K562 (cell line): ENCODE results near the gene MCCC2. TPM values are rescaled to one million over a fixed set of nuclear protein-coding genes. Genes with fewer than 3 reads are reported as not detected.

ENCODE experiments used
- ATAC-seq: fragments of 200-7000 bp; cut with Tn5 transposase; 3 replicates; pipeline ENCODE4 v1.9.1; 2020; ENCODE audit warnings: moderate library complexity
- BruUV-seq: library from RNA; stranded (reverse); fragments of 400-500 nt; replicated peaks from 2 replicates; lab custom pipeline; 2021; lab: Mats Ljungman, UMichigan
- CTCF ChIA-PET: fragments of 300-600 bp; formaldehyde crosslinking; extraction: SDS; loops from one replicate; lab custom pipeline; 2021; ENCODE audit warnings: low intra/inter-chr PET ratio; lab: Yijun Ruan, JAX
- POLR2A ChIA-PET: fragments of 300-600, 350-650 bp; sonication (Branson Sonifier 250); formaldehyde crosslinking; extraction: SDS; loops from one replicate; lab custom pipeline; 2021; ENCODE audit warnings: antibody characterized with exemption, inconsistent platforms; lab: Yijun Ruan, JAX
- DNase-seq, 4 experiments: peaks; one replicate each; pipeline versions ENCODE4 v3.0.0 to v3.0.0-alpha.2; 2011 to 2018; ENCODE audit warnings: low spot score in 3 of 4, mixed read lengths in 3 of 4; ENCODE audit errors: extremely low read depth in 1 of 4
- FAIRE-seq: peaks from 2 replicates; lab custom pipeline; 2011; peaks lifted over from hg19 to GRCh38; lab: Jason Lieb, UNC
- H2AFZ ChIP-seq: 2 replicates; pipeline ENCODE4 v1.6.0; 2011; ENCODE audit warnings: low read depth, low read length, control low read depth, inconsistent platforms
- H3K27ac ChIP-seq: fragments of 200-600 bp; 3 replicates; pipeline ENCODE4 v1.8.0; 2011; ENCODE audit warnings: low read depth, mild to moderate bottlenecking, control low read depth, inconsistent platforms, low read length, moderate library complexity, mixed read lengths; ENCODE audit errors: extremely low read depth
- H3K27me3 ChIP-seq, 2 experiments: fragments of 300-600 bp in 1 of 2; 2 replicates in 1 of 2; 3 replicates in 1 of 2; pipeline versions ENCODE4 v1.6.0 to v1.8.0; 2011; ENCODE audit warnings: inconsistent platforms in 2 of 2, low read length in 2 of 2, mild to moderate bottlenecking in 1 of 2, mixed read lengths in 1 of 2, moderate library complexity in 1 of 2; ENCODE audit not compliant: control insufficient read depth in 2 of 2, insufficient read depth in 2 of 2
- H3K36me3 ChIP-seq: fragments of 300-600 bp; 3 replicates; pipeline ENCODE4 v1.8.0; 2011; ENCODE audit warnings: mild to moderate bottlenecking, low read length, inconsistent platforms; ENCODE audit not compliant: control insufficient read depth, insufficient read depth
- H3K4me1 ChIP-seq, 2 experiments: fragments of 200-600 bp in 1 of 2; replicated peaks in 1 of 2; 2 replicates in 1 of 2; 3 replicates in 1 of 2; pipeline versions ENCODE4 v1.5.1 to v1.8.0; 2011; ENCODE audit warnings: inconsistent platforms in 2 of 2, low read length in 2 of 2, mild to moderate bottlenecking in 1 of 2, mixed read lengths in 1 of 2, moderate library complexity in 1 of 2; ENCODE audit not compliant: control insufficient read depth in 2 of 2, insufficient read depth in 2 of 2
- H3K4me2 ChIP-seq: 2 replicates; pipeline ENCODE4 v1.6.1; 2011; ENCODE audit warnings: low read length, control low read depth, inconsistent platforms, mixed read lengths; ENCODE audit not compliant: insufficient read depth
- H3K4me3 ChIP-seq: fragments of 200-600 bp; sonication (generic), shearing (Covaris generic); 2 replicates; pipeline ENCODE4 v1.5.1; 2016; ENCODE audit warnings: control low read depth, inconsistent platforms
- H3K79me2 ChIP-seq: fragments of 200-600 bp; 3 replicates; pipeline ENCODE4 v1.8.0; 2011; ENCODE audit warnings: low read length, inconsistent platforms; ENCODE audit not compliant: control insufficient read depth, insufficient read depth
- H3K9ac ChIP-seq, 2 experiments: 2 replicates each; pipeline versions ENCODE4 v1.6.0 to v1.6.1; 2011; ENCODE audit warnings: low read depth in 2 of 2, low read length in 2 of 2, control low read depth in 1 of 2, inconsistent platforms in 1 of 2, mild to moderate bottlenecking in 1 of 2, mixed read lengths in 1 of 2; ENCODE audit not compliant: insufficient read depth in 1 of 2
- H3K9me1 ChIP-seq: one replicate; pipeline ENCODE4 v1.6.0; 2011; ENCODE audit warnings: inconsistent platforms, mild to moderate bottlenecking, low read length, moderate library complexity; ENCODE audit not compliant: control insufficient read depth, insufficient read depth
- H3K9me3 ChIP-seq: replicated peaks from 2 replicates; pipeline ENCODE4 v1.5.1; 2011; ENCODE audit warnings: low read depth, low read length, inconsistent platforms; ENCODE audit not compliant: control insufficient read depth, insufficient read depth
- H4K20me1 ChIP-seq: replicated peaks from 2 replicates; pipeline ENCODE4 v1.6.1; 2011; ENCODE audit warnings: low read length, inconsistent platforms, mixed read lengths; ENCODE audit not compliant: control insufficient read depth, insufficient read depth
- BACH1 ChIP-seq: fragments of 200-800 bp; sonication (Bioruptor generic); IDR thresholded peaks from 2 replicates; pipeline ENCODE4 v1.6.1; 2016; ENCODE audit warnings: missing genetic modification characterization, missing compliant biosample characterization
- CHD2 ChIP-seq: IDR thresholded peaks from 2 replicates; pipeline ENCODE4 v1.6.1; 2011; ENCODE audit warnings: low read depth, low read length
- ETV5 ChIP-seq: sonication (generic); formaldehyde crosslinking; IDR thresholded peaks from 2 replicates; pipeline ENCODE4 v1.4.0; 2020; ENCODE audit warnings: low read depth, mild to moderate bottlenecking, missing genetic modification reagents
- GTF2F1 ChIP-seq: IDR thresholded peaks from 2 replicates; pipeline ENCODE4 v1.6.1; 2011; ENCODE audit warnings: low read depth, low read length, improper control_type of control experiment
- HMG20A ChIP-seq: fragments of 450-650 bp; formaldehyde crosslinking; conservative IDR thresholded peaks from 2 replicates; pipeline ENCODE4 v1.4.0; 2020; ENCODE audit warnings: mild to moderate bottlenecking, mixed read lengths
- ILK ChIP-seq: fragments of 450-650 bp; IDR thresholded peaks from 2 replicates; pipeline ENCODE4 v1.6.1; 2016; ENCODE audit warnings: missing genetic modification characterization, low read depth, mild to moderate bottlenecking, missing compliant biosample characterization, moderate library complexity, borderline replicate concordance
- KDM4B ChIP-seq, 2 experiments: fragments of 450-650 bp in 1 of 2; sonication (generic) in 1 of 2; IDR thresholded peaks; 2 replicates each; pipeline ENCODE4 v1.6.1; 2016 to 2017; ENCODE audit warnings: borderline replicate concordance in 2 of 2, antibody characterized with exemption in 1 of 2, low read depth in 1 of 2, mild to moderate bottlenecking in 1 of 2
- MAFF ChIP-seq: IDR thresholded peaks from 2 replicates; pipeline ENCODE4 v1.6.1; 2012; ENCODE audit warnings: low read length, improper control_type of control experiment
- MAX ChIP-seq: sonication (generic); formaldehyde crosslinking; IDR thresholded peaks from 2 replicates; pipeline ENCODE4 v1.9.0; 2022; ENCODE audit warnings: mild to moderate bottlenecking, missing genetic modification reagents
- MCM3 ChIP-seq: fragments of 450-650 bp; IDR thresholded peaks from 2 replicates; pipeline ENCODE4 v1.6.1; 2016
- MCM7 ChIP-seq, 2 experiments: fragments of 450-650 bp; IDR thresholded peaks; 2 replicates each; pipeline ENCODE4 v1.6.1; 2016 to 2018
- MXI1 ChIP-seq: IDR thresholded peaks from 2 replicates; pipeline ENCODE4 v1.6.1; 2011; ENCODE audit warnings: low read depth, mild to moderate bottlenecking, improper control_type of control experiment, low read length
- NFATC3 ChIP-seq: fragments of 450-650 bp; IDR thresholded peaks from 2 replicates; pipeline ENCODE4 v1.6.1; 2017; ENCODE audit warnings: mild to moderate bottlenecking
- PPARD ChIP-seq: fragments of 250-450 bp; sonication (Bioruptor Pico); IDR thresholded peaks from 2 replicates; pipeline ENCODE4 v1.8.0; 2022; ENCODE audit warnings: inconsistent platforms, mild to moderate bottlenecking, moderate library complexity
- PREB ChIP-seq: sonication (generic); formaldehyde crosslinking; IDR thresholded peaks from 2 replicates; pipeline ENCODE4 v1.8.1; 2023; ENCODE audit warnings: mild to moderate bottlenecking, missing genetic modification reagents
- SAP30 ChIP-seq: fragments of 200-600 bp; sonication (generic); IDR thresholded peaks from 2 replicates; pipeline ENCODE4 v1.6.1; 2012; ENCODE audit warnings: borderline replicate concordance, low read depth, mild to moderate bottlenecking, moderate library complexity, low read length, control low read depth, inconsistent platforms; ENCODE audit not compliant: insufficient read depth, poor library complexity, severe bottlenecking
- TAF7 ChIP-seq: fragments of 450-650 bp; IDR thresholded peaks from 2 replicates; pipeline ENCODE4 v1.6.1; 2016; ENCODE audit warnings: missing genetic modification characterization, missing compliant biosample characterization
- TCFL5 ChIP-seq: fragments of 250-450 bp; sonication (Bioruptor Pico); conservative IDR thresholded peaks from 2 replicates; pipeline ENCODE4 v1.6.1; 2021; ENCODE audit warnings: mild to moderate bottlenecking, moderate library complexity, matching md5 sums
- TEAD4 ChIP-seq, 2 experiments: sonication (generic) in 1 of 2; formaldehyde crosslinking in 1 of 2; IDR thresholded peaks; 2 replicates each; pipeline versions ENCODE4 v1.6.1 to v1.8.0; 2012 to 2022; ENCODE audit warnings: borderline replicate concordance in 1 of 2, inconsistent platforms in 1 of 2, low read length in 1 of 2, mild to moderate bottlenecking in 1 of 2, missing genetic modification reagents in 1 of 2
- ZBTB26 ChIP-seq: fragments of 450-650 bp; formaldehyde crosslinking; IDR thresholded peaks from 2 replicates; pipeline ENCODE4 v1.4.0; 2022; ENCODE audit warnings: missing genetic modification characterization
- WGBS: fragments of 100-300 bp; shearing (Covaris generic); methylation state at CpG from one replicate; pipeline ENCODE4 v1.1.6; 2016; ENCODE audit warnings: low coverage, mixed read lengths; ENCODE audit not compliant: insufficient coverage; ENCODE audit errors: missing lambda C conversion rate; 5-methylcytosine and 5-hydroxymethylcytosine counted together
- in situ Hi-C: fragments of 300-500 bp; cut with MboI; formaldehyde crosslinking; loops from 4 replicates; pipeline ENCODE4 v1.15.0; 2018; ENCODE audit warnings: inconsistent platforms, mixed read lengths
- intact Hi-C: fragments of 100-400 bp; cut with micrococcal nuclease; formaldehyde crosslinking; loops from 2 replicates; pipeline ENCODE4 v1.14.2; 2022
- polyA plus RNA-seq, 8 experiments: library from polyadenylated mRNA; depleted of rRNA in 4 of 8; stranded (reverse) in 5 of 8; unstranded in 3 of 8; fragments of >200 nt; fragmentation: Nextera tagmentation in 2 of 8; fragmentation: Illumina TruSeq in 1 of 8; extraction: Ambion mirVana in 2 of 8; extraction: Trizol in 1 of 8; gene quantifications; 2 replicates each; pipeline versions ENCODE4 v1.2.1 to v1.2.3, GENCODE V29; 2011 to 2014; ENCODE audit warnings: inconsistent platforms in 1 of 8, missing spikeins in 1 of 8
- total RNA-seq, 7 experiments: library from RNA; depleted of rRNA in 6 of 7; stranded (reverse); fragments of >200 nt in 6 of 7; fragmentation: Illumina TruSeq in 2 of 7; extraction: Trizol in 2 of 7; gene quantifications; 2 replicates each; pipeline versions ENCODE4 v1.2.1 to v1.2.3, GENCODE V29; 2011 to 2021; ENCODE audit warnings: low replicate concordance in 1 of 7

Gene MCCC2
- total and polyA plus RNA-seq, 9 of the 15 experiments (the other 6 are each of a cell fraction or from before 2014, with no cell fraction given) = 17.1 to 77.9 (median 52.5) TPM

- no peaks in the 10 kb centered on the region; a peak in 1 of 5 replicates for H3K4me1 ChIP-seq
- no peaks in the 10 kb centered on the region for H3K36me3 ChIP-seq
- DNase-seq = no peak
- H3K79me2 ChIP-seq = no peaks in the 10 kb centered on the region
- no peak overlapping the region for H3K27ac ChIP-seq
- no peak for FAIRE-seq
- no peak overlapping the region for H3K4me3 ChIP-seq
- TF ChIP-seq ZBTB26 (CRISPR knock-in tag) (no peak), HMG20A (no peak), BACH1 (tag) (no peak), MCM3 (no peak), MXI1 (no peak), MAX (CRISPR knock-in tag) (no peak), TAF7 (tag) (no peak), PREB (CRISPR knock-in tag) (no peak), TCFL5 (CRISPR knock-in tag) (no peak), SAP30 (no peak), GTF2F1 (no peak), NFATC3 (no peak), PPARD (CRISPR knock-in tag) (no peak), KDM4B (IDR thresholded peaks at IDR 0.05; ENCODE audit: borderline replicate concordance in 2 of 2, low read depth in 1 of 2) (no peak), ILK (no peak), MAFF (no peak), MCM7 (IDR thresholded peaks at IDR 0.05) (no peak), TEAD4 (IDR thresholded peaks at IDR 0.05; ENCODE audit: low read length) (no peak), TEAD4 (CRISPR knock-in tag; IDR thresholded peaks at IDR 0.05; ENCODE audit: borderline replicate concordance) (no peak), CHD2 (no peak), ETV5 (CRISPR knock-in tag) (no peak)
- H3K4me2 ChIP-seq = no peak overlapping the region
- no peaks in the 10 kb centered on the region for H4K20me1 ChIP-seq
- no peak for ATAC-seq
- no peaks in the 10 kb centered on the region for H3K9me3 ChIP-seq
- H2AFZ ChIP-seq = no peak overlapping the region
- intact Hi-C loops (no loop called here), in situ Hi-C loops (no loop called here)
- H3K9me1 ChIP-seq = no peaks in the 10 kb centered on the region
- H3K9ac ChIP-seq = no peak overlapping the region
- WGBS = 0% methylated on average over 5 of the region's 5 CpGs
- no TSS peak for BruUV-seq
- peaks cover 4 to 11% of the 10 kb centered on the region in 2 experiments; a peak in 3 of 5 replicates for H3K27me3 ChIP-seq
- ChIA-PET CTCF (no interaction called here), POLR2A (interaction anchor here (0.6 kb wide), 1 partner anchor 356 kb away, joined by 4 read pairs; no protein-coding TSS in a partner anchor)
Observed at GRCh38 chr5:71679714-71680113, 92.6 kb downstream of the MCCC2 start.
